Measurements from ENCODE around the gene PLA2G15.

Gene PLA2G15

GRCh38 chr16:68257906-68258800 lies 13.0 kb downstream of the PLA2G15 start:
- peak overlapping the region; percentile 69 for H3K27ac ChIP-seq (ENCODE audit: low read depth, low read length)
- H3K4me3 ChIP-seq (ENCODE audit: low read length), result peak overlapping the region; percentile 46
- no peaks in the 10 kb centered on the region for H3K27me3 ChIP-seq (ENCODE audit: control insufficient read depth, low read length)
- H3K9me3 ChIP-seq (ENCODE audit: control insufficient read depth, insufficient read depth, low read length), result no peaks in the 10 kb centered on the region
- no peaks in the 10 kb centered on the region for H4K20me1 ChIP-seq (ENCODE audit: control insufficient read depth, insufficient read depth, low read depth, low read length)
- TF ChIP-seq EZH2phosphoT487 (IDR thresholded peaks at IDR 0.05; ENCODE audit: borderline replicate concordance, low read length) (no peak), CTCF (IDR thresholded peaks at IDR 0.05; ENCODE audit: low read depth, low read length, poor library complexity, severe bottlenecking) (no peak)
- H3K79me2 ChIP-seq (ENCODE audit: control insufficient read depth, low read length), result no peaks in the 10 kb centered on the region
- H3K36me3 ChIP-seq (ENCODE audit: control insufficient read depth, low read length), result no peaks in the 10 kb centered on the region
- peak overlapping the region; percentile 74 for H3K4me2 ChIP-seq (ENCODE audit: low read length)
- no peaks in the 10 kb centered on the region for H3K9me2 ChIP-seq (replicated peaks; ENCODE audit: control insufficient read depth, low read length)
- H3F3A ChIP-seq (ENCODE audit: control insufficient read depth, insufficient read depth), result peaks cover 3% of the 10 kb centered on the region; the same call in 1 of the 2 replicates
- H3K4me1 ChIP-seq (ENCODE audit: control insufficient read depth, low read length), result peaks cover 26% of the 10 kb centered on the region

- H3K27ac ChIP-seq (ENCODE audit: low read depth, low read length), result no peak overlapping the region
- peaks cover 9% of the 10 kb centered on the region for H3K79me2 ChIP-seq (ENCODE audit: control insufficient read depth, low read length)
- H3K4me2 ChIP-seq (ENCODE audit: low read length), result no peak overlapping the region
- H3K4me3 ChIP-seq (ENCODE audit: low read length), result no peak overlapping the region
- H3K4me1 ChIP-seq (ENCODE audit: control insufficient read depth, low read length), result peaks cover 34% of the 10 kb centered on the region
- no peaks in the 10 kb centered on the region for H3K9me3 ChIP-seq (ENCODE audit: control insufficient read depth, insufficient read depth, low read length)
- H3K9me2 ChIP-seq (replicated peaks; ENCODE audit: control insufficient read depth, low read length), result no peaks in the 10 kb centered on the region
- H3F3A ChIP-seq (ENCODE audit: control insufficient read depth, insufficient read depth), result peaks cover 3% of the 10 kb centered on the region; the same call in 1 of the 2 replicates
- no peaks in the 10 kb centered on the region for H3K36me3 ChIP-seq (ENCODE audit: control insufficient read depth, low read length)
- TF ChIP-seq EZH2phosphoT487 (IDR thresholded peaks at IDR 0.05; ENCODE audit: borderline replicate concordance, low read length), result no peak
- TF ChIP-seq CTCF (IDR thresholded peaks at IDR 0.05; ENCODE audit: low read depth, low read length, poor library complexity, severe bottlenecking), result no peak
- no peaks in the 10 kb centered on the region for H4K20me1 ChIP-seq (ENCODE audit: control insufficient read depth, insufficient read depth, low read depth, low read length)
- H3K27me3 ChIP-seq (ENCODE audit: control insufficient read depth, low read length), result no peaks in the 10 kb centered on the region
These were observed 14.0 kb downstream of the PLA2G15 start for GRCh38 chr16:68259007-68259825.

- Histone ChIP-seq H3K4me2 (ENCODE audit: low read length) (peak overlapping the region; percentile 86), H3K36me3 (ENCODE audit: control insufficient read depth, low read length) (peaks cover 19% of the 10 kb centered on the region), H3K9me2 (replicated peaks; ENCODE audit: control insufficient read depth, low read length) (no peaks in the 10 kb centered on the region), H3F3A (ENCODE audit: control insufficient read depth, insufficient read depth) (0 out of 2 replicates have a peak, but pooled peaks cover 4% of the 10 kb centered on the region), H3K79me2 (ENCODE audit: control insufficient read depth, low read length) (peaks cover 52% of the 10 kb centered on the region), H4K20me1 (ENCODE audit: control insufficient read depth, insufficient read depth, low read depth, low read length) (no peaks in the 10 kb centered on the region), H3K27me3 (ENCODE audit: control insufficient read depth, low read length) (no peaks in the 10 kb centered on the region), H3K4me3 (ENCODE audit: low read length) (peak overlapping the region; percentile 87), H3K9me3 (ENCODE audit: control insufficient read depth, insufficient read depth, low read length) (no peaks in the 10 kb centered on the region), H3K4me1 (ENCODE audit: control insufficient read depth, low read length) (peaks cover 20% of the 10 kb centered on the region), H3K27ac (ENCODE audit: low read depth, low read length) (peak overlapping the region; percentile 62)
- TF ChIP-seq EZH2phosphoT487 (IDR thresholded peaks at IDR 0.05; ENCODE audit: borderline replicate concordance, low read length), result no peak
- no peak for TF ChIP-seq CTCF (IDR thresholded peaks at IDR 0.05; ENCODE audit: low read depth, low read length, poor library complexity, severe bottlenecking)
These were observed 18.5 kb downstream of the PLA2G15 start for GRCh38 chr16:68263559-68264127.
